ENCODE measurements around the gene MLF2.
A peak's percentile ranks its signal among the peaks of the same experiment; 100 is the strongest.
"Not testable (repeated sequence)": the region's sequence is repeated elsewhere in the genome, so short reads cannot be mapped to it uniquely, and the experiment has no call there.

The MLF2 gene

GRCh38 chr12:6763380-6763779 lies 10.4 kb upstream of the MLF2 start:
- Mint-ChIP-seq H3K27ac (no peak overlapping the region), H3K36me3 (ENCODE audit: low read depth) (no peaks in the 10 kb centered on the region), H3K4me3 (no peak overlapping the region), H3K9me3 (no peaks in the 10 kb centered on the region), H3K27me3 (peaks cover 48% of the 10 kb centered on the region), H3K4me1 (peaks cover 34% of the 10 kb centered on the region)
- DNase-seq, result no peak
- no peak for ATAC-seq

DNA sequence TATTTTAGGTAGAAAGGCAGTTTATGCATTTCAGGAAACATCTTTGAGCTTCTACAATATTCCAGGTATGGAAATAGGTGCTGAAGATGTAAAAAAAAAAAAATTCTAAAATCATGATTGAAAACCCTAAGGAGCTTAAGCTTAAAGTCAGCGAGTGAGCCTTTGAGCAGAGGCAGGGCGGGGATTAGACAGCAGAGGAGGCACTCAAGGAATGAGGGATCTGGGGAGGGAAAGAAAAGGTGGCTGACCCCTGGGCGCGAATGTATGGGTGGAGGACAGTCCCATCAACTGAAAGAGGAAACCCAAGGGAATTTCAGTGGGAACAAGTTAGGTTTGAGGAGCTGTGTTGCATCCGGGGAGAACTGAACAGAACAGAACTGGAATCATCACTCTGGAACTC lies 6.8 kb upstream of the MLF2 start:
- Mint-ChIP-seq H3K27me3 (peaks cover 31% of the 10 kb centered on the region), H3K4me3 (no peak overlapping the region), H3K36me3 (ENCODE audit: low read depth) (no peaks in the 10 kb centered on the region), H3K9me3 (no peaks in the 10 kb centered on the region), H3K4me1 (peaks cover 11% of the 10 kb centered on the region), H3K27ac (no peak overlapping the region)
- no peak for ATAC-seq
- no peak for DNase-seq

GRCh38 chr12:6758506-6759095 lies 5.7 kb upstream of the MLF2 start:
- Mint-ChIP-seq H3K27me3 (peaks cover 23% of the 10 kb centered on the region), H3K27ac (no peak overlapping the region), H3K36me3 (ENCODE audit: low read depth) (no peaks in the 10 kb centered on the region), H3K4me3 (no peak overlapping the region), H3K4me1 (peaks cover 14% of the 10 kb centered on the region), H3K9me3 (no peaks in the 10 kb centered on the region)
- ATAC-seq (no peak), DNase-seq (no peak)

- Mint-ChIP-seq H3K36me3 (ENCODE audit: low read depth) (peaks cover 2% of the 10 kb centered on the region), H3K4me3 (no peak overlapping the region), H3K4me1 (peaks cover 21% of the 10 kb centered on the region), H3K27ac (no peak overlapping the region), H3K27me3 (peaks cover 14% of the 10 kb centered on the region), H3K9me3 (no peaks in the 10 kb centered on the region)
- ATAC-seq (no peak), DNase-seq (no peak)
Observed at GRCh38 chr12:6757028-6757690, 4.2 kb upstream of the MLF2 start.

GRCh38 chr12:6754411-6754810 lies 1.5 kb upstream of the MLF2 start:
- no peak for DNase-seq
- Mint-ChIP-seq H3K36me3 (ENCODE audit: low read depth) (peaks cover 18% of the 10 kb centered on the region), H3K27me3 (peaks cover 7% of the 10 kb centered on the region), H3K4me1 (peaks cover 35% of the 10 kb centered on the region), H3K4me3 (no peak overlapping the region), H3K27ac (no peak overlapping the region), H3K9me3 (no peaks in the 10 kb centered on the region)
- no peak for ATAC-seq

GRCh38 chr12:6753772-6754356 lies 923 bp upstream of the MLF2 start:
- peaks cover 35% of the 10 kb centered on the region for H3K4me1 Mint-ChIP-seq
- peak overlapping the region; percentile 98 for H3K27ac Mint-ChIP-seq
- H3K9me3 Mint-ChIP-seq, result no peaks in the 10 kb centered on the region
- ATAC-seq (no peak), DNase-seq (no peak)
- H3K27me3 Mint-ChIP-seq, result peaks cover 7% of the 10 kb centered on the region
- peaks cover 21% of the 10 kb centered on the region for H3K36me3 Mint-ChIP-seq (ENCODE audit: low read depth)
- peak overlapping the region; percentile 90 for H3K4me3 Mint-ChIP-seq

DNA sequence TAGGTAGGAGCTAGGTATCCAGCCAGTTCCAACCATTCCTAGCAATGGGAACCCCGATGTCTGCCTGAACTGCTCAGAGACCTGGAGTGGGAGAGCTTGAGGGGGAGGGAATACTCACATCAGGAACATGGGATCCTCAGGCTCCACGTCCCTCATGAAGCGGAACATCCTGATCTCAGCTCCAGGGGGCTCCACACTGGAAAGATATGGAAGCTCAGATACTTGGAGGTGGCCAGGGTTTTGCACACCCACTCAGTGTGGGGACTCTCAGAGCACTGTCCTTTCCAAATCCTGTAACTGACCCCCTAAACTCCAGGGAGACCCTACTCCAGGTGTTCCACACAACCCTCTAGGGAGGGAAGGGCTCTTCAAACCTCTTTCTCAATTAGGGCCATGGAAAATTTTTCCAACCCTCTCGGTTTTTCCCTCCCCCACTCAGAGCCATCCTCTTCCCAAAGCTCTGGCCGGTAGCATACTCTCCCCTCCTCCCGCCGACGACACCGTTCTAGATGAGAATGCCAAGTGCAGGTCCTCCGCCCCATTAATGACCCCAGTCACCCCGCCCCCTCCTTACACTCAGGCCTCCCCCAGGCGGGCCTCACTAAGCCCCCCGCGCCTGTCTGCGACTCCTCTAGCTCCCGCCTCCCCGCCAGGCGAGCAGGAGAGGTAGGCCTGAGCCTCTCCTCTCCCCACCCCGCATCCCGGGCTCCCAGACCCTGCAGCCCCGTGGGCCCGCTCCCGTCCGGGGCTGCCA lies 597 bp downstream of the MLF2 start:
- no peaks in the 10 kb centered on the region for H3K9me3 Mint-ChIP-seq
- peaks cover 32% of the 10 kb centered on the region for H3K4me1 Mint-ChIP-seq
- H3K27ac Mint-ChIP-seq, result peak overlapping the region; percentile 98
- H3K36me3 Mint-ChIP-seq (ENCODE audit: low read depth), result peaks cover 33% of the 10 kb centered on the region
- peaks cover 4% of the 10 kb centered on the region for H3K27me3 Mint-ChIP-seq
- ATAC-seq, result no peak
- H3K4me3 Mint-ChIP-seq, result peak overlapping the region; percentile 90
- DNase-seq, result peak; percentile 36

DNA sequence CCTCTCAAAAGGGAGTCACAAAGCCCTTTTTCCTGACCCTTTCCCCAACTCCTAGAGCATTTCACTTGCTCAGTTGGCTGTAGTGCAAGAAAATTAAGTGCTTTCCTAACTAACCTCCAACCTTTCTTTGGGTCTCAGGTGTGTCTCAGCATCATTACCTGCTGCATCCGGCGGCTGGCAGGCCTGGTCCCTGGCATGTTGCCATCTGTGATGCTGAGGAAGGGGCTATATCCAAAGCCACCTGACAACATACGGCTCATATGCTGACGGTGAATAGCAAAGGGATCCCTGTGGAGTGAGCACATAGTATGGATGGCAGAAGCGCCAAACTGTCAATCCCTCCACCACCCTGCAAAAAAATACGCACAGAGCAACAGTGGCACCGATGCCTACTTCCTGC lies 1.2 kb downstream of the MLF2 start:
- no peaks in the 10 kb centered on the region for H3K27me3 Mint-ChIP-seq
- ATAC-seq (no peak), DNase-seq (no peak)
- H3K9me3 Mint-ChIP-seq, result no peaks in the 10 kb centered on the region
- peaks cover 38% of the 10 kb centered on the region for H3K36me3 Mint-ChIP-seq (ENCODE audit: low read depth)
- peak overlapping the region; percentile 90 for H3K4me3 Mint-ChIP-seq
- peak overlapping the region; percentile 74 for H3K27ac Mint-ChIP-seq
- peaks cover 32% of the 10 kb centered on the region for H3K4me1 Mint-ChIP-seq

DNA sequence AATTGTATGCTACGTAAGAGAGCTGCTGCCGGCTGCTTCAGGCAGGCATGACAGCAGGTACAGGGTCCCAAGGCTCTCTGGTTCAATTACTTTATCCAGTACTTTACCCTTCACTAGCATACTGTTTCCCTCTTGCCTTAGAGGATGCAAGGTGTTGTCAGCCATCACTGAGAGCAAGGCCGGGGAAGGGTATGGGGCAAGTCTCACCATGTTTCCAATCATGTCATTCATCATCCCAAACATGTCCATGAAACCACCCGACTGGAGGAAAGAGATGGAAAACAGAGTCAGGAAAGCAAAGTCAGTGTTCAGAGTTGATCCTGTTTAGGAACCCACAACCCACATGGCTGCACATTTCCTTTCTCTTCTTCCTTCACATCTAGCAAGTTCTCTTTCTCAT lies 2.4 kb downstream of the MLF2 start:
- H3K4me1 Mint-ChIP-seq, result peaks cover 41% of the 10 kb centered on the region
- peak overlapping the region; percentile 33 for H3K27ac Mint-ChIP-seq
- no peaks in the 10 kb centered on the region for H3K9me3 Mint-ChIP-seq
- H3K4me3 Mint-ChIP-seq, result no peak overlapping the region
- peaks cover 47% of the 10 kb centered on the region for H3K36me3 Mint-ChIP-seq (ENCODE audit: low read depth)
- ATAC-seq (no peak), DNase-seq (no peak)
- H3K27me3 Mint-ChIP-seq, result no peaks in the 10 kb centered on the region

- Mint-ChIP-seq H3K27me3 (no peaks in the 10 kb centered on the region), H3K9me3 (peaks cover 4% of the 10 kb centered on the region), H3K4me1 (peaks cover 44% of the 10 kb centered on the region), H3K4me3 (no peak overlapping the region), H3K36me3 (ENCODE audit: low read depth) (peaks cover 55% of the 10 kb centered on the region), H3K27ac (no peak overlapping the region)
- DNase-seq, result no peak
- no peak for ATAC-seq
Observed at GRCh38 chr12:6748761-6749160, 4.2 kb downstream of the MLF2 start.

DNA sequence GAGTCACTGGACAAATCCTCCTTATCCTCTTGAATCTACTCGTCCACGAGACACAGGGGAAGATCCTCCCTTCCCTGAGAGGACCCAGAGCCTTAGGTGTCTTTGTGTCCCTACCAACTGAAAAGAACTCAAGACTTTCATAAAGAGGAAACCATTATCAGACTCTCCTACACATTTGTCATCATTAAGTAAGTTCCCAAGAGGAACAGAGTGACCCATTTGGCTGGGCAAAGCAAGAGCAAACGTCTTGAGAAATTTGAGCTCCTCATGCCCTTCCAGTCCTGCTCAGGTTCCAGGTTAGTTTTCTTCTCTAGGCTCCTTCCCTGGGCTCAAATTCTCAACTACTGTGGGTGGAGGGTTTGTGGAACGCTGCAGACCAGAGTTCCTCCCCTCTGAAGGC lies 5.7 kb downstream of the MLF2 start:
- peaks cover 10% of the 10 kb centered on the region for H3K9me3 Mint-ChIP-seq
- no peak overlapping the region for H3K4me3 Mint-ChIP-seq
- ATAC-seq (no peak), DNase-seq (no peak)
- peaks cover 51% of the 10 kb centered on the region for H3K4me1 Mint-ChIP-seq
- peaks cover 61% of the 10 kb centered on the region for H3K36me3 Mint-ChIP-seq (ENCODE audit: low read depth)
- H3K27me3 Mint-ChIP-seq, result no peaks in the 10 kb centered on the region
- H3K27ac Mint-ChIP-seq, result peak overlapping the region; percentile 13

DNA sequence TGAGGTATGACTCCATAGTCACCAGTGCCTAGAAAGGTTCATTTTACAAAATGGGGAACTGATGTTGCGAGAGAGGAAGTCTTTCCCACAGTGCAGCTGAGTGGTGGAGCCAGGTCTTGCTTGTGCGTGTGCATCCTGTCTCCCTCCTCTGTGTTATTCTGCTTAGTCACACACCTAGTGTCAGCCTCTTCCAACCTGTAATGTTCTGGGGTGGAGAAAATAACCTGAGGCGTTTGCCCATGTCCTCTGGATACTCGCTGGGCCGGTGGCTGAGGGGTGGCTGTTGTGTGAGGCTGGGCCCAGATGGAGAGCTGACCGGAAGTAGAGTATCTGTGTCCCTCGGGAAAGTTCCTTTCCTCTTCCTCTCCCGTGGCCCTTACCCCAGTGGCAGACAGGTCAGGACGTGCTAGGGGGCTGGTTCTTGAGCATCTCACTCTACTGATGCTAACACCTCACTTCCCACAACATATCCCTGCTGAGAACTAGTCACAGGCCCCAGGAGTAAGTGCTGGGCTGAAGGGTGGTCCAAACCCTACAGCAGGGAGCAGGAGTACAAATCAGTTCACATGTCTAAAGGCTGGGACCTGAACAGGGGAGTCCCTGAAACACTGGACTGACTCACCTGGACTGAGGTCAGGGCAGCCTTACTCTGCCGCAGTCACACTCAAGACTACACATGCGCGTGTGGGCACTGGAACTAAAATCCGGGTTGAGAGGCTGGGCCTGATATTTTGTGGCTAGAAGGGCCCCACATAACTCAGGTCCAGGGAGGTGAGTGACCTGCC lies 7.0 kb downstream of the MLF2 start:
- ATAC-seq (peak; percentile 39), DNase-seq (no peak)
- Mint-ChIP-seq H3K4me3 (no peak overlapping the region), H3K27ac (peak overlapping the region; percentile 67), H3K36me3 (ENCODE audit: low read depth) (peaks cover 53% of the 10 kb centered on the region), H3K27me3 (no peaks in the 10 kb centered on the region), H3K9me3 (peaks cover 10% of the 10 kb centered on the region), H3K4me1 (peaks cover 43% of the 10 kb centered on the region)

DNA sequence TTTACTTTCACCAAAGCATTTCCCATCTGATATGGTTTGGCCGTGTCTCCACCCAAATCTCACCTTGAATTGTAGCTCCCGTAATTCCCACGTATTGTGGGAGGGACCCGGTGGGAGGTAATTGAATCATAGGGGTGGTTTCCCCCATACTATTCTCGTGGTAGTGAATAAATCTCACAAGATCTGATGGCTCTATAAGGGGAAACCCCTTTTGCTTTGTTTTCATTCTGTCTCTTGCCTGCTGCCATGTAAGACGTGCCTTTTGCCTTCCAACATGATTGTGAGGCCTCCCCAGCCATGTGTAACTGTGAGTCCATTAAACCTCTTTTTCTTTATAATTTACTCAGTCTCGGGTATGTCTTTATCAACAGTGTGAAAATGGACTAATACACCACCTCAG lies 9.6 kb downstream of the MLF2 start:
- peak; percentile 41 for ATAC-seq
- H3K4me1 Mint-ChIP-seq, result peaks cover 41% of the 10 kb centered on the region
- H3K9me3 Mint-ChIP-seq, H3K27me3 Mint-ChIP-seq, DNase-seq: not testable (repeated sequence)
- peaks cover 40% of the 10 kb centered on the region for H3K36me3 Mint-ChIP-seq (ENCODE audit: low read depth)
- H3K4me3 Mint-ChIP-seq, result peak overlapping the region; percentile 28
- peak overlapping the region; percentile 85 for H3K27ac Mint-ChIP-seq

DNA sequence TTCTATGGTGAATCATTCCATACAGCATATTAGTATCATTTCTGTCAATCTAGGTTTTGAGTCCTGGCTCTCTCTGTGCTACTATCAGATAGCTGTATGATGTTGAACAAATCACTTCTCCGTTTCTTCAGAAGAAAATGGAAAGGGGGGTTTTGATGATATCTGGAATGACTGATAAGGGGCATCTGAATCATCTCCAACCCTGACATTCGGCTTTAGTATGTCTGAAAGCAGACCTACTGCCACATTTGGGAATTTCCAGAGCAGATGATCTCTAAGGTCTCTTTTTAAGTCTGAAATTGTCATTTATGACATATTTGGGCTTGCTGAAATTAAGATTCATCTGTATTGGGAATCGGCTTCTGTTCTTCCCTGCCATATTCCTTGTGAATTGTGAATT lies 10.1 kb downstream of the MLF2 start:
- Mint-ChIP-seq H3K4me1 (peaks cover 41% of the 10 kb centered on the region), H3K27me3 (no peaks in the 10 kb centered on the region), H3K4me3 (peak overlapping the region; percentile 28), H3K9me3 (peaks cover 10% of the 10 kb centered on the region), H3K27ac (peak overlapping the region; percentile 85), H3K36me3 (ENCODE audit: low read depth) (peaks cover 35% of the 10 kb centered on the region)
- ATAC-seq (peak; percentile 79), DNase-seq (no peak)

Measured in activated naive CD8-positive, alpha-beta T cell treated with anti-CD3 and anti-CD28 coated beads, Interleukin-2, amount 50 U/mL, for 24 hours (primary cell).